OCI-LY1 (cell line): ENCODE results near the gene TMEM222.
"Not testable (repeated sequence)": the region's sequence is repeated elsewhere in the genome, so short reads cannot be mapped to it uniquely, and the experiment has no call there.

Source experiments
- H2AFZ ChIP-seq: fragments of 200-600 bp; sonication (generic), shearing (Covaris generic); 2 replicates; pipeline ENCODE4 v1.6.0; 2014; ENCODE audit warnings: antibody characterized with exemption, mild to moderate bottlenecking, low read length
- H3F3A ChIP-seq: fragments of 200-600 bp; sonication (generic), shearing (Covaris generic); 2 replicates; pipeline ENCODE4 v1.6.0; 2014; ENCODE audit warnings: mild to moderate bottlenecking, antibody characterized with exemption, low read length, moderate library complexity; ENCODE audit not compliant: insufficient read depth
- H3K27ac ChIP-seq: fragments of 200-600 bp; sonication (generic); 2 replicates; pipeline ENCODE4 v1.5.1; 2014; ENCODE audit warnings: low read length, mixed run types, mild to moderate bottlenecking, low read depth; ENCODE audit not compliant: poor library complexity, severe bottlenecking
- H3K27me3 ChIP-seq: fragments of 200-600 bp; sonication (generic); 2 replicates; pipeline ENCODE4 v1.6.0; 2014; ENCODE audit warnings: antibody characterized with exemption, mild to moderate bottlenecking, low read length, moderate library complexity; ENCODE audit not compliant: insufficient read depth
- H3K36me3 ChIP-seq: fragments of 200-600 bp; sonication (generic); 2 replicates; pipeline ENCODE4 v1.6.1; 2014; ENCODE audit warnings: mild to moderate bottlenecking, antibody characterized with exemption, low read length, moderate library complexity, mixed read lengths; ENCODE audit not compliant: insufficient read depth
- H3K4me1 ChIP-seq: fragments of 200-600 bp; sonication (generic); 2 replicates; pipeline ENCODE4 v1.5.1; 2014; ENCODE audit warnings: mild to moderate bottlenecking, low read length, moderate library complexity; ENCODE audit not compliant: insufficient read depth, severe bottlenecking
- H3K4me2 ChIP-seq: fragments of 200-600 bp; sonication (generic), shearing (Covaris generic); 2 replicates; pipeline ENCODE4 v1.6.1; 2014; ENCODE audit warnings: low read length
- H3K4me3 ChIP-seq: fragments of 200-600 bp; sonication (generic); 2 replicates; pipeline ENCODE4 v1.5.1; 2014; ENCODE audit warnings: low read length, low read depth, mild to moderate bottlenecking, mixed read lengths; ENCODE audit not compliant: poor library complexity, severe bottlenecking
- H3K79me2 ChIP-seq: fragments of 200-600 bp; shearing (Covaris generic); 2 replicates; pipeline ENCODE4 v1.6.1; 2016; ENCODE audit warnings: mixed run types, low read length, mixed read lengths; ENCODE audit not compliant: insufficient read depth
- H3K9ac ChIP-seq: fragments of 200-600 bp; sonication (generic), shearing (Covaris generic); 2 replicates; pipeline ENCODE4 v1.6.1; 2014; ENCODE audit warnings: mild to moderate bottlenecking, low read length, mixed read lengths
- H3K9me2 ChIP-seq: fragments of 200-600 bp; sonication (generic), shearing (Covaris generic); 2 replicates; pipeline ENCODE4 v1.6.1; 2014; ENCODE audit warnings: low read depth, mild to moderate bottlenecking, low read length, mixed read lengths
- H3K9me3 ChIP-seq: fragments of 200-600 bp; shearing (Covaris generic); 2 replicates; pipeline ENCODE4 v1.6.1; 2014; ENCODE audit warnings: low read length, mixed read lengths
- H4K20me1 ChIP-seq: fragments of 200-600 bp; sonication (generic), shearing (Covaris generic); 2 replicates; pipeline ENCODE4 v1.6.0; 2016; ENCODE audit warnings: mild to moderate bottlenecking, low read length; ENCODE audit not compliant: insufficient read depth
- EZH2 ChIP-seq: fragments of 200-600 bp; sonication (generic), shearing (Covaris generic); IDR thresholded peaks from 2 replicates; pipeline ENCODE4 v1.8.0; 2017; ENCODE audit warnings: borderline replicate concordance, mixed run types, mild to moderate bottlenecking, antibody characterized with exemption, low read length, moderate library complexity, mixed read lengths
- TF ChIP-seq, protein P1 (sequence below): fragments of 200-600 bp; sonication (generic), shearing (Covaris generic); IDR thresholded peaks from 2 replicates; pipeline ENCODE4 v1.5.1; 2017; ENCODE audit warnings: mild to moderate bottlenecking, antibody characterized with exemption, low read length, moderate library complexity, mixed read lengths

Gene TMEM222

DNA sequence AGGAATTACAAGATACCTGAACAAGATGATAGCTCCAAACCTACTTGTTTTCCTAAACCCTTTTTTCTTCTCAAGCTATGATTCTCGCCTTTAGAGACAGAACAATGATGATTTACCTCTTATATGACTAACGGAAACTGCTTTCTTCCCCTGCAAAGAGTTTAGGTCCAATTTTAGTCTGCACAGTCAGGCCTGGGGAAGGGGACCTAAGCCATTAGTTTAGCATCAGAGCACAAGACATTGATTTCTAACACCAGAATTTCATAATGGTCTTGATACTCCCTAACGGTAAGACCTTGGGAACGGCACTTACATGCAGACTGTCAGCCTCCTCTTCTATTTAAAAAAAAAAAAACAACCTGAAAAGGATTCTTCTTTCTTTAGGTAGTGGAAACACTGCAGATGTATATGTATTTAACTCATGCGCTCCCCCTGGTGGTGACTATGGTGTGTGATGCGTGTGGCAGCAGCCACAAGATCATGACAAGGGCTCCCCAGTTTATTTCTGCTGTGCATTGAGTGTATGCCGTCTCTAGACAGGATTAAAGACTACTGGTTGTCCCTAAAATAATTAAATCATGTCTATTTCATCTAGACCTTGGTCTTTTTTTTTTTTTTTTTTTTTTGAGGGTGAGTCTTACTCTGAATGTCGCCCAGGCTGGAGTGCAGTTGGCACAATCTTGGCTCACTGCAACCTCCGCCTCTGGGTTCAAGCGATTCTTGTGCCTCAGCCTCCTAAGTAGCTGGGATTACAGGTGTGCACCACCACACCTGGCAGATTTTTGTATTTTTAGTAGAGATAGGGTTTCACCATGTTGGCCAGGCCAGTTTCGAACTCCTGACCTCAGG, 37.3 kb upstream of the TMEM222 start:
- Histone ChIP-seq H3K9me3 (no peaks in the 10 kb centered on the region), H3K4me2 (no peak overlapping the region), H3K9me2 (no peaks in the 10 kb centered on the region), H3K4me1 (no peaks in the 10 kb centered on the region), H3K27ac (peak overlapping the region; percentile 1), H3K79me2 (no peaks in the 10 kb centered on the region), H4K20me1 (no peaks in the 10 kb centered on the region), H3K9ac (no peak overlapping the region), H2AFZ (no peak overlapping the region), H3F3A (no peaks in the 10 kb centered on the region), H3K4me3 (no peak overlapping the region), H3K27me3 (no peaks in the 10 kb centered on the region), H3K36me3 (no peaks in the 10 kb centered on the region)
- TF ChIP-seq EZH2: no peak
- TF ChIP-seq, protein P1, sequence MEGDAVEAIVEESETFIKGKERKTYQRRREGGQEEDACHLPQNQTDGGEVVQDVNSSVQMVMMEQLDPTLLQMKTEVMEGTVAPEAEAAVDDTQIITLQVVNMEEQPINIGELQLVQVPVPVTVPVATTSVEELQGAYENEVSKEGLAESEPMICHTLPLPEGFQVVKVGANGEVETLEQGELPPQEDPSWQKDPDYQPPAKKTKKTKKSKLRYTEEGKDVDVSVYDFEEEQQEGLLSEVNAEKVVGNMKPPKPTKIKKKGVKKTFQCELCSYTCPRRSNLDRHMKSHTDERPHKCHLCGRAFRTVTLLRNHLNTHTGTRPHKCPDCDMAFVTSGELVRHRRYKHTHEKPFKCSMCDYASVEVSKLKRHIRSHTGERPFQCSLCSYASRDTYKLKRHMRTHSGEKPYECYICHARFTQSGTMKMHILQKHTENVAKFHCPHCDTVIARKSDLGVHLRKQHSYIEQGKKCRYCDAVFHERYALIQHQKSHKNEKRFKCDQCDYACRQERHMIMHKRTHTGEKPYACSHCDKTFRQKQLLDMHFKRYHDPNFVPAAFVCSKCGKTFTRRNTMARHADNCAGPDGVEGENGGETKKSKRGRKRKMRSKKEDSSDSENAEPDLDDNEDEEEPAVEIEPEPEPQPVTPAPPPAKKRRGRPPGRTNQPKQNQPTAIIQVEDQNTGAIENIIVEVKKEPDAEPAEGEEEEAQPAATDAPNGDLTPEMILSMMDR: peak; percentile 82

DNA sequence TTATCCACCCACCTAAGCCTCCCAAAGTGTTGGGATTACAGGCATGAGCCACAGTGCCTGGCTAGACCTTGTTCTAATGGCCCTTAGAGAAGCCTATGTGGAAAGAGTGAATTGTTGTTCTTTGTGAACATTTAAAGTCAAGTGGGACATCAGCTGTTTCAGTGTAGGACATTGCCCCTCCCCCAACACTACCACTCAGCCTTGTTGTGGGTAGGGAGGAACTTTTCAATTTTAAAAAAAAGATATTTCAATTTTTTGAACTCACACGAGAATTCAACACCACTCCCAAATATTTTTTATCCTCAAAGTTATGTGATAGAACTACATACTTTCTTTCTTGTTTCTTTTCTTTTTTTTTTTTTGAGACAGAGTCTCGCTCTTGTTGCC, 36.7 kb upstream of the TMEM222 start:
- TF ChIP-seq, protein P1: no peak
- TF ChIP-seq EZH2: no peak
- no peak overlapping the region for H3K27ac ChIP-seq
- H4K20me1 ChIP-seq: no peaks in the 10 kb centered on the region
- H3K79me2 ChIP-seq: no peaks in the 10 kb centered on the region
- H3K36me3 ChIP-seq: no peaks in the 10 kb centered on the region
- H3K4me3 ChIP-seq: no peak overlapping the region
- H3K9ac ChIP-seq: no peak overlapping the region
- no peak overlapping the region for H2AFZ ChIP-seq
- no peaks in the 10 kb centered on the region for H3K4me1 ChIP-seq
- H3K27me3 ChIP-seq: no peaks in the 10 kb centered on the region
- H3K4me2 ChIP-seq: no peak overlapping the region
- H3F3A ChIP-seq: no peaks in the 10 kb centered on the region
- H3K9me2 ChIP-seq: no peaks in the 10 kb centered on the region
- H3K9me3 ChIP-seq: no peaks in the 10 kb centered on the region

DNA sequence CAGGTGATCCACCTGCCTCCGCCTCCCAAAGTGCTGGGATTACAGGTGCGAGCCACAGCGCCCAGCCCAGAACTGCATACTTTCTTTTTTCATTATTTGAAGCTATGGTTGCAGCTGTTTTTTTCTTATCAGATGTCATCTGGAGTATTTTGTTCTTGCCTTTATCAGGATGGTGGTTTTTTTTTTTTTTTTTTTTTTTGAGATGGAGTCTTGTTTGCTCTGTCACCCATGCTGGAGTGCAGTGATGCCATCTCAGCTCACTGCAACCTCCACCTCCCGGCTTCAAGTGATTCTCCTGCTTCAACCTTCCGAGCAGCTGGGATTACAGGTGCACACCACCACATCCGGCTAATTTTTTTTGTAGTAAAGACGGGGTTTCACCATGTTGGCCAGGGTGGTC, 36.1 kb upstream of the TMEM222 start:
- not testable (repeated sequence) for H3K27me3 ChIP-seq, H3K9me2 ChIP-seq, H4K20me1 ChIP-seq, H3K27ac ChIP-seq, H3F3A ChIP-seq, H3K9me3 ChIP-seq, H3K79me2 ChIP-seq, H3K36me3 ChIP-seq, H3K4me1 ChIP-seq, H2AFZ ChIP-seq, H3K9ac ChIP-seq, H3K4me3 ChIP-seq, H3K4me2 ChIP-seq

DNA sequence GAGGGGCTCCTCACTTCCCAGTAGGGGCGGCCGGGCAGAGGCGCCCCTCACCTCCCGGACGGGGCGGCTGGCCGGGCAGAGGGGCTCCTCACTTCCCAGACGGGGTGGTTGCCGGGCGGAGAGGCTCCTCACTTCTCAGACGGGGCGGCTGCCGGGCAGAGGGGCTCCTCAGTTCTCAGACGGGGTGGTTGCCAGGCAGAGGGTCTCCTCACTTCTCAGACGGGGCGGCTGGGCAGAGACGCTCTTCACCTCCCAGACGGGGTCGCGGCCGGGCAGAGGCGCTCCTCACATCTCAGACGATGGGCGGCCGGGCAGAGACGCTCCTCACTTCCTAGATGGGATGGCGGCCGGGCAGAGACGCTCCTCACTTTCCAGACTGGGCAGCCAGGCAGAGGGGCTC, 32.8 kb upstream of the TMEM222 start:
- not testable (repeated sequence) for H3K27ac ChIP-seq, H3K9ac ChIP-seq, H3K79me2 ChIP-seq, H3K4me1 ChIP-seq, H3K4me3 ChIP-seq, H3K4me2 ChIP-seq, H2AFZ ChIP-seq, H3F3A ChIP-seq, H3K36me3 ChIP-seq, H3K9me3 ChIP-seq, H4K20me1 ChIP-seq, H3K27me3 ChIP-seq, H3K9me2 ChIP-seq
